Keratinocyte (primary cell): Measurements from ENCODE around the gene ROS1. TPM values are rescaled to one million over a fixed set of nuclear protein-coding genes. Genes with fewer than 3 reads are reported as not detected.

ENCODE experiments used
- DNase-seq: peaks from one replicate; pipeline ENCODE4 v3.0.0-alpha.2; 2011; ENCODE audit warnings: low read depth, missing footprints, low spot score
- FAIRE-seq: peaks from 2 replicates; lab custom pipeline; 2011; peaks lifted over from hg19 to GRCh38; lab: Jason Lieb, UNC
- H2AFZ ChIP-seq: 2 replicates; pipeline ENCODE4 v1.6.0; 2012; ENCODE audit warnings: low read length, control low read depth, inconsistent platforms; ENCODE audit not compliant: control insufficient read depth
- H3K27ac ChIP-seq: 2 replicates; pipeline ENCODE4 v1.5.1; 2011; ENCODE audit warnings: low read length; ENCODE audit not compliant: control insufficient read depth, insufficient read depth
- H3K27me3 ChIP-seq: 3 replicates; pipeline ENCODE4 v1.6.0; 2011; ENCODE audit warnings: low read length; ENCODE audit not compliant: control insufficient read depth, insufficient read depth; ENCODE audit errors: extremely low read depth
- H3K36me3 ChIP-seq, 2 experiments: 2 replicates in 1 of 2; 3 replicates in 1 of 2; pipeline ENCODE4 v1.5.1; 2011; ENCODE audit warnings: low read length in 2 of 2, mild to moderate bottlenecking in 1 of 2; ENCODE audit not compliant: control insufficient read depth in 2 of 2, insufficient read depth in 2 of 2; ENCODE audit errors: extremely low read depth in 1 of 2
- H3K4me1 ChIP-seq: 3 replicates; pipeline ENCODE4 v1.5.1; 2011; ENCODE audit warnings: low read length; ENCODE audit not compliant: control insufficient read depth, insufficient read depth; ENCODE audit errors: extremely low read depth
- H3K4me2 ChIP-seq: 3 replicates; pipeline ENCODE4 v1.6.0; 2011; ENCODE audit warnings: low read depth, low read length; ENCODE audit not compliant: control insufficient read depth, insufficient read depth; ENCODE audit errors: extremely low read depth
- H3K4me3 ChIP-seq, 3 experiments: fragments of 200-600 bp in 1 of 3; sonication (generic) in 1 of 3; 2 replicates in 2 of 3; 3 replicates in 1 of 3; pipeline ENCODE4 v1.5.1; 2011 to 2016; ENCODE audit warnings: low read length in 3 of 3, mild to moderate bottlenecking in 3 of 3, control low read depth in 2 of 3, inconsistent platforms in 1 of 3, low read depth in 1 of 3, mixed read lengths in 1 of 3, mixed run types in 1 of 3, moderate library complexity in 1 of 3; ENCODE audit not compliant: control insufficient read depth in 2 of 3, insufficient read depth in 2 of 3; ENCODE audit errors: extremely low read depth in 1 of 3
- H3K79me2 ChIP-seq: 2 replicates; pipeline ENCODE4 v1.6.0; 2012; ENCODE audit warnings: low read length; ENCODE audit not compliant: control insufficient read depth, insufficient read depth
- H3K9ac ChIP-seq: 3 replicates; pipeline ENCODE4 v1.6.0; 2011; ENCODE audit warnings: low read length; ENCODE audit not compliant: control insufficient read depth, insufficient read depth; ENCODE audit errors: extremely low read depth
- H3K9me1 ChIP-seq: 3 replicates; pipeline ENCODE4 v1.6.0; 2011; ENCODE audit warnings: low read length; ENCODE audit not compliant: control insufficient read depth, insufficient read depth; ENCODE audit errors: extremely low read depth
- H3K9me3 ChIP-seq: 2 replicates; pipeline ENCODE4 v1.5.1; 2012; ENCODE audit warnings: low read depth, low read length; ENCODE audit not compliant: control insufficient read depth
- H4K20me1 ChIP-seq: 3 replicates; pipeline ENCODE4 v1.6.0; 2011; ENCODE audit warnings: low read length; ENCODE audit not compliant: control insufficient read depth, insufficient read depth; ENCODE audit errors: extremely low read depth
- EZH2 ChIP-seq: IDR thresholded peaks from one replicate; pipeline ENCODE4 v1.6.1; 2012; ENCODE audit warnings: inconsistent platforms, mild to moderate bottlenecking, low read length, moderate library complexity
- dilution Hi-C: fragments of 300-500 bp; cut with MboI; formaldehyde crosslinking; loops from one replicate; pipeline ENCODE4 v1.7.0; 2020; ENCODE audit warnings: low sequenced_read_pairs; ENCODE audit not compliant: extremely low pct_ligation_motif_present
- polyA minus RNA-seq, 3 experiments: library from RNA; depleted of rRNA, polyadenylated mRNA; stranded (reverse); fragments of >200 nt; gene quantifications; 1 replicate in 1 of 3; 2 replicates in 1 of 3; 3 replicates in 1 of 3; pipeline ENCODE4 v1.2.3, GENCODE V29; 2011
- polyA plus RNA-seq, 5 experiments: library from polyadenylated mRNA; depleted of rRNA in 3 of 5; stranded (reverse) in 3 of 5; stranded (forward) in 1 of 5; unstranded in 1 of 5; fragments of >200 nt; gene quantifications; 1 replicate in 1 of 5; 2 replicates in 3 of 5; 3 replicates in 1 of 5; pipeline versions ENCODE4 v1.2.1 to v1.2.3, GENCODE V29; 2011 to 2012; ENCODE audit warnings: missing spikeins in 2 of 5, low read depth in 1 of 5, low replicate concordance in 1 of 5
- TF ChIP-seq, protein P1 (sequence below), 3 experiments: IDR thresholded peaks in 1 of 3; conservative IDR thresholded peaks in 1 of 3; optimal IDR thresholded peaks in 1 of 3; 2 replicates in 2 of 3; 3 replicates in 1 of 3; pipeline versions ENCODE3 to v1.5.1; 2011; ENCODE audit warnings: low read length in 3 of 3, mild to moderate bottlenecking in 3 of 3, moderate library complexity in 2 of 3, control low read depth in 1 of 3, inconsistent platforms in 1 of 3; ENCODE audit not compliant: insufficient read depth in 2 of 3; ENCODE audit errors: extremely low read depth in 1 of 3

The ROS1 gene
- polyA plus RNA-seq = 0.16 to 0.46 TPM (median 0.16 TPM) in 3 replicates
- not detected for polyA plus RNA-seq (2011; ENCODE audit: low read depth)
- polyA plus RNA-seq (2011; cell fraction: cytosol; rRNA removed) = 0.07 and 0.08 TPM in 2 replicates
- 0.45 and 0.50 TPM in 2 replicates for polyA plus RNA-seq (2011; cell fraction: nucleus; rRNA removed)
- 0.21 TPM in 1 of 2 replicates, not detected in the other for polyA plus RNA-seq (2012; ENCODE audit: low replicate concordance)
- 0.10 to 0.49 TPM (median 0.35 TPM) in 3 replicates for polyA minus RNA-seq
- polyA minus RNA-seq (2011; cell fraction: cytosol; rRNA and poly(A)+ RNA removed) = not detected
- 0.63 and 1.7 TPM in 2 replicates for polyA minus RNA-seq (2011; cell fraction: nucleus; rRNA and poly(A)+ RNA removed)

DNA sequence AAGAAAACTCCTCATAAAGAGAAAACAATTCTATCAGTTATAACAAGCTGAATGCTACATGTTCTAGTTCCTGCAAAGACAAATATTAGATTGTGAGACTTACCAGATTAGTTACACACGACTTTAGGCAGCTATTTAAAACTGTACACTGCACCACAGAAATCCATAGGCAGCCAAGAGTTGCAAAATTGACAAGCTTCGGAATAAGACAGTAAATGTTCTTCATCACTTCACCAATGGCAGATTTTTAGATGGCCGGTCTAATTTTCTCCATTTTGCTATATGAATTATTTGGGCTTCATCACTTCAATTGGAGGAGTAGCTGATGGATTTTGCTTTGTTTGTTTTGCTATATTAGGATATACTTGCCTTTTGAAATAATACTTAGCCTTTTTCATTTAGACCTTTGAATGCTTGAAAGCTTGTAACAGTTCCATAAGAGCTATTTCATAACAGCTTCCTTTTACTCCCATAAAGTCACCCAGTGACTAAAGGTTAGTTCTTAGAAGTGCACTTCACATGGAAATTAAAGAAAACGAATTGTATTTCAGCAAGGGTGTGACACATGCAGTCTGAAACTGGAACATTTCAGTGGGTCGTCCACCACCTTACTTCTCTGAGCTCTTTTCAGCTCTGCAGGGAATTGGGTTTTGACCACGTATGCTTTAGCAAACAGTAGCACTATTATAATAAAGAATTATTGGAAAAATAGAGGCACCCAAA, at the start of gene ROS1:
Gene ROS1, minus strand, starts transcription at position 512 of the 723 bp plus-strand sequence. Its CDS starts 286 bp downstream, at position 226.
- no peak within 1 kb of the TSS for H2AFZ ChIP-seq
- dilution Hi-C loops = no loop called here
- DNase-seq = no peak

DNA sequence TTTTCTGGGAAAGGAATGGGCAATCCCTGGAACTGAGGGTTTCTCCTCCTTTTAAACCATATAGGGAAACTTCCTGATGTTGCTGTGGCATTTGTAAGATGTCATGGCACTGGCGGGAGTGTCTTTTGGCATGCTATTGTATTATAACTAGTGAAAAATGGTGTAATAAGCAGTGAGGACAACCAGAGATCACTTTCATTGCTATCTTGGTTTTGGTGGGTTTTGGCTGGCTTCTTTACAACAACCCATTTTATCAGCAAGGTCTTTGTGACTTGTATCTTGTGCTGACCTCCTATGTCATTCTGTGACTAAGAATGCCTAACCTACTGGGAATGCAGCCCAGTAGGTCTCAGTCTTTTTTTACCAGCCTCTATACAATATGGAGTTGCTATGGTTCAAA, 47.7 kb upstream of the ROS1 start:
- Histone ChIP-seq H3K27me3 (no peaks in the 10 kb centered on the region), H3K9me3 (no peaks in the 10 kb centered on the region), H3K79me2 (no peaks in the 10 kb centered on the region), H3K4me1 (no peaks in the 10 kb centered on the region), H3K36me3 (no peaks in the 10 kb centered on the region), H2AFZ (no peak overlapping the region), H4K20me1 (no peaks in the 10 kb centered on the region), H3K4me2 (no peak overlapping the region), H3K9me1 (no peaks in the 10 kb centered on the region), H3K9ac (no peak overlapping the region), H3K4me3 (no peak overlapping the region), H3K27ac (no peak overlapping the region)
- dilution Hi-C loops = no loop called here
- DNase-seq (no peak), FAIRE-seq (no peak)
- TF ChIP-seq EZH2 = no peak

More for the DNA sequence above, at the start of gene ROS1:
- Histone ChIP-seq H4K20me1 (no peaks in the 10 kb centered on the region), H3K27ac (no peak within 1 kb of the TSS), H3K36me3 (no peaks in the 10 kb centered on the region), H3K9me3 (no peaks in the 10 kb centered on the region), H3K79me2 (no peaks in the 10 kb centered on the region), H3K9ac (no peak within 1 kb of the TSS), H3K9me1 (no peaks in the 10 kb centered on the region), H3K27me3 (no peaks in the 10 kb centered on the region), H3K4me2 (no peak within 1 kb of the TSS), H3K4me1 (no peaks in the 10 kb centered on the region), H3K4me3 (no peak within 1 kb of the TSS)
- FAIRE-seq = no peak
- TF ChIP-seq, protein P1, sequence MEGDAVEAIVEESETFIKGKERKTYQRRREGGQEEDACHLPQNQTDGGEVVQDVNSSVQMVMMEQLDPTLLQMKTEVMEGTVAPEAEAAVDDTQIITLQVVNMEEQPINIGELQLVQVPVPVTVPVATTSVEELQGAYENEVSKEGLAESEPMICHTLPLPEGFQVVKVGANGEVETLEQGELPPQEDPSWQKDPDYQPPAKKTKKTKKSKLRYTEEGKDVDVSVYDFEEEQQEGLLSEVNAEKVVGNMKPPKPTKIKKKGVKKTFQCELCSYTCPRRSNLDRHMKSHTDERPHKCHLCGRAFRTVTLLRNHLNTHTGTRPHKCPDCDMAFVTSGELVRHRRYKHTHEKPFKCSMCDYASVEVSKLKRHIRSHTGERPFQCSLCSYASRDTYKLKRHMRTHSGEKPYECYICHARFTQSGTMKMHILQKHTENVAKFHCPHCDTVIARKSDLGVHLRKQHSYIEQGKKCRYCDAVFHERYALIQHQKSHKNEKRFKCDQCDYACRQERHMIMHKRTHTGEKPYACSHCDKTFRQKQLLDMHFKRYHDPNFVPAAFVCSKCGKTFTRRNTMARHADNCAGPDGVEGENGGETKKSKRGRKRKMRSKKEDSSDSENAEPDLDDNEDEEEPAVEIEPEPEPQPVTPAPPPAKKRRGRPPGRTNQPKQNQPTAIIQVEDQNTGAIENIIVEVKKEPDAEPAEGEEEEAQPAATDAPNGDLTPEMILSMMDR (optimal IDR thresholded peaks at IDR 0.05 in 1 of 3, IDR thresholded peaks at IDR 0.05 in 1 of 3, conservative IDR thresholded peaks at IDR 0.05 in 1 of 3; ENCODE audit: extremely low read depth in 1 of 3, insufficient read depth in 2 of 3, low read length in 3 of 3) = no peak
- TF ChIP-seq EZH2 = no peak
